C4-2B (cell line): ENCODE data around the gene CWC25.

Source experiments
- CTCF ChIP-seq: fragments of 450-650 bp; conservative IDR thresholded peaks from 2 replicates; pipeline ENCODE4 v1.5.1; 2017; ENCODE audit warnings: mild to moderate bottlenecking
- ZFX ChIP-seq: fragments of 450-650 bp; IDR thresholded peaks from 2 replicates; pipeline ENCODE4 v1.6.1; 2017

- TF ChIP-seq CTCF (no peak), ZFX (no peak)
Observed at GRCh38 chr17:38852771-38853291, 27.7 kb upstream of the CWC25 start.
